OCI-LY1 (cell line): ENCODE results near the gene C1orf87.

Experiments used
- H2AFZ ChIP-seq: fragments of 200-600 bp; sonication (generic), shearing (Covaris generic); 2 replicates; pipeline ENCODE4 v1.6.0; 2014; ENCODE audit warnings: antibody characterized with exemption, mild to moderate bottlenecking, low read length
- H3F3A ChIP-seq: fragments of 200-600 bp; sonication (generic), shearing (Covaris generic); 2 replicates; pipeline ENCODE4 v1.6.0; 2014; ENCODE audit warnings: mild to moderate bottlenecking, antibody characterized with exemption, low read length, moderate library complexity; ENCODE audit not compliant: insufficient read depth
- H3K27ac ChIP-seq: fragments of 200-600 bp; sonication (generic); 2 replicates; pipeline ENCODE4 v1.5.1; 2014; ENCODE audit warnings: low read length, mixed run types, mild to moderate bottlenecking, low read depth; ENCODE audit not compliant: poor library complexity, severe bottlenecking
- H3K27me3 ChIP-seq: fragments of 200-600 bp; sonication (generic); 2 replicates; pipeline ENCODE4 v1.6.0; 2014; ENCODE audit warnings: antibody characterized with exemption, mild to moderate bottlenecking, low read length, moderate library complexity; ENCODE audit not compliant: insufficient read depth
- H3K36me3 ChIP-seq: fragments of 200-600 bp; sonication (generic); 2 replicates; pipeline ENCODE4 v1.6.1; 2014; ENCODE audit warnings: mild to moderate bottlenecking, antibody characterized with exemption, low read length, moderate library complexity, mixed read lengths; ENCODE audit not compliant: insufficient read depth
- H3K4me1 ChIP-seq: fragments of 200-600 bp; sonication (generic); 2 replicates; pipeline ENCODE4 v1.5.1; 2014; ENCODE audit warnings: mild to moderate bottlenecking, low read length, moderate library complexity; ENCODE audit not compliant: insufficient read depth, severe bottlenecking
- H3K4me2 ChIP-seq: fragments of 200-600 bp; sonication (generic), shearing (Covaris generic); 2 replicates; pipeline ENCODE4 v1.6.1; 2014; ENCODE audit warnings: low read length
- H3K4me3 ChIP-seq: fragments of 200-600 bp; sonication (generic); 2 replicates; pipeline ENCODE4 v1.5.1; 2014; ENCODE audit warnings: low read length, low read depth, mild to moderate bottlenecking, mixed read lengths; ENCODE audit not compliant: poor library complexity, severe bottlenecking
- H3K79me2 ChIP-seq: fragments of 200-600 bp; shearing (Covaris generic); 2 replicates; pipeline ENCODE4 v1.6.1; 2016; ENCODE audit warnings: mixed run types, low read length, mixed read lengths; ENCODE audit not compliant: insufficient read depth
- H3K9ac ChIP-seq: fragments of 200-600 bp; sonication (generic), shearing (Covaris generic); 2 replicates; pipeline ENCODE4 v1.6.1; 2014; ENCODE audit warnings: mild to moderate bottlenecking, low read length, mixed read lengths
- H3K9me2 ChIP-seq: fragments of 200-600 bp; sonication (generic), shearing (Covaris generic); 2 replicates; pipeline ENCODE4 v1.6.1; 2014; ENCODE audit warnings: low read depth, mild to moderate bottlenecking, low read length, mixed read lengths
- H3K9me3 ChIP-seq: fragments of 200-600 bp; shearing (Covaris generic); 2 replicates; pipeline ENCODE4 v1.6.1; 2014; ENCODE audit warnings: low read length, mixed read lengths
- H4K20me1 ChIP-seq: fragments of 200-600 bp; sonication (generic), shearing (Covaris generic); 2 replicates; pipeline ENCODE4 v1.6.0; 2016; ENCODE audit warnings: mild to moderate bottlenecking, low read length; ENCODE audit not compliant: insufficient read depth
- EZH2 ChIP-seq: fragments of 200-600 bp; sonication (generic), shearing (Covaris generic); IDR thresholded peaks from 2 replicates; pipeline ENCODE4 v1.8.0; 2017; ENCODE audit warnings: borderline replicate concordance, mixed run types, mild to moderate bottlenecking, antibody characterized with exemption, low read length, moderate library complexity, mixed read lengths
- TF ChIP-seq, protein P1 (sequence below): fragments of 200-600 bp; sonication (generic), shearing (Covaris generic); IDR thresholded peaks from 2 replicates; pipeline ENCODE4 v1.5.1; 2017; ENCODE audit warnings: mild to moderate bottlenecking, antibody characterized with exemption, low read length, moderate library complexity, mixed read lengths

C1orf87 gene

DNA sequence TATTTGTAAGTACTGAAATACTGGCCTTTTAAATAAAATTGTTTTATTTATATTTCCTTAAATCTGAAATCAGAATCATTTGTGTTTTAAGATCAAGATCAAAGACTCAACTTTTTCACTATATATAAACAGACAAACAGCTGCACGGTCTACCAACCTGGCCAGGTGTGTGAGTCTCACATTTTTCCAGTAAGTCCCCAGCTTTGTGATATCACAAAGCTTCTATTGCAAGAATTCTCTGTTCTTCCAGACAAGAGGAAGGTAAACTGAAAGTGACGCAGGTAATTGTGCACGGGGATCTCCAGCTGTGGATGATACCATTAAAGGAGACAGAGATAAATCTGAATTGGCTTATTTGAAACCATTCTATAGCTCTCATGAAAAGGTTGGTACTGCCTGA is 105.8 kb downstream of the C1orf87 start:
- Histone ChIP-seq H3F3A (no peaks in the 10 kb centered on the region), H3K9me2 (no peaks in the 10 kb centered on the region), H3K4me1 (no peaks in the 10 kb centered on the region), H3K9me3 (no peaks in the 10 kb centered on the region), H2AFZ (no peak overlapping the region), H4K20me1 (no peaks in the 10 kb centered on the region), H3K9ac (no peak overlapping the region), H3K4me3 (no peak overlapping the region), H3K36me3 (no peaks in the 10 kb centered on the region), H3K27ac (no peak overlapping the region), H3K4me2 (no peak overlapping the region), H3K27me3 (no peaks in the 10 kb centered on the region), H3K79me2 (no peaks in the 10 kb centered on the region)
- TF ChIP-seq EZH2: no peak
- TF ChIP-seq, protein P1, sequence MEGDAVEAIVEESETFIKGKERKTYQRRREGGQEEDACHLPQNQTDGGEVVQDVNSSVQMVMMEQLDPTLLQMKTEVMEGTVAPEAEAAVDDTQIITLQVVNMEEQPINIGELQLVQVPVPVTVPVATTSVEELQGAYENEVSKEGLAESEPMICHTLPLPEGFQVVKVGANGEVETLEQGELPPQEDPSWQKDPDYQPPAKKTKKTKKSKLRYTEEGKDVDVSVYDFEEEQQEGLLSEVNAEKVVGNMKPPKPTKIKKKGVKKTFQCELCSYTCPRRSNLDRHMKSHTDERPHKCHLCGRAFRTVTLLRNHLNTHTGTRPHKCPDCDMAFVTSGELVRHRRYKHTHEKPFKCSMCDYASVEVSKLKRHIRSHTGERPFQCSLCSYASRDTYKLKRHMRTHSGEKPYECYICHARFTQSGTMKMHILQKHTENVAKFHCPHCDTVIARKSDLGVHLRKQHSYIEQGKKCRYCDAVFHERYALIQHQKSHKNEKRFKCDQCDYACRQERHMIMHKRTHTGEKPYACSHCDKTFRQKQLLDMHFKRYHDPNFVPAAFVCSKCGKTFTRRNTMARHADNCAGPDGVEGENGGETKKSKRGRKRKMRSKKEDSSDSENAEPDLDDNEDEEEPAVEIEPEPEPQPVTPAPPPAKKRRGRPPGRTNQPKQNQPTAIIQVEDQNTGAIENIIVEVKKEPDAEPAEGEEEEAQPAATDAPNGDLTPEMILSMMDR: no peak

- H3K4me3 ChIP-seq: no peak overlapping the region
- no peak overlapping the region for H2AFZ ChIP-seq
- H4K20me1 ChIP-seq: no peaks in the 10 kb centered on the region
- H3K36me3 ChIP-seq: no peaks in the 10 kb centered on the region
- H3K9me2 ChIP-seq: no peaks in the 10 kb centered on the region
- no peaks in the 10 kb centered on the region for H3K79me2 ChIP-seq
- H3K9me3 ChIP-seq: no peaks in the 10 kb centered on the region
- no peak for TF ChIP-seq EZH2
- TF ChIP-seq, protein P1: no peak
- H3F3A ChIP-seq: no peaks in the 10 kb centered on the region
- no peaks in the 10 kb centered on the region for H3K27me3 ChIP-seq
- no peaks in the 10 kb centered on the region for H3K4me1 ChIP-seq
- H3K27ac ChIP-seq: no peak overlapping the region
- no peak overlapping the region for H3K4me2 ChIP-seq
- H3K9ac ChIP-seq: no peak overlapping the region
Measured at GRCh38 chr1:59967141-59967697, 106.4 kb downstream of the C1orf87 start.

DNA sequence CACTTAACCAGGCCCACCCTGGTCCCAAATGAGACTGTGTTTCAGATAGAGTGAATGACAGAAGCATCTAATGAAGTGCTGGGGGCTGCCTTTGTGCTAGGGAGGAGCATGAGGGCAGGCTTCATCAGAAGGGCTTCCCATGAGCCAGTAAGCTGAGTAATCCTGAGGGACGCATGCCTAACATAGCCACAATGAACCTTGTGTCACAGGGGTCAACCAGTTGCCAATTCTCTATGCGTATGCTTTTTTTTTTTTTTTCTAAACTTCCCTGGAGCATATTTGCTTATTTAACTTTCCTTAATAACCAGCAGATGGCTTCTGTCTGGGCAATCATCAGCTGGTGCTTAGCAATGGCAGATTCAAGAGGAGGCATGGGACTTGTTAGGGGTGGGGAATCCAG is 121.5 kb downstream of the C1orf87 start:
- H3K4me2 ChIP-seq: no peak overlapping the region
- no peaks in the 10 kb centered on the region for H3K79me2 ChIP-seq
- no peaks in the 10 kb centered on the region for H3K9me2 ChIP-seq
- no peak for TF ChIP-seq EZH2
- TF ChIP-seq, protein P1: no peak
- no peak overlapping the region for H3K9ac ChIP-seq
- H3F3A ChIP-seq: no peaks in the 10 kb centered on the region
- H3K27ac ChIP-seq: no peak overlapping the region
- no peaks in the 10 kb centered on the region for H3K27me3 ChIP-seq
- no peak overlapping the region for H3K4me3 ChIP-seq
- no peaks in the 10 kb centered on the region for H3K4me1 ChIP-seq
- H3K36me3 ChIP-seq: no peaks in the 10 kb centered on the region
- H4K20me1 ChIP-seq: no peaks in the 10 kb centered on the region
- H2AFZ ChIP-seq: no peak overlapping the region
- no peaks in the 10 kb centered on the region for H3K9me3 ChIP-seq
